Endothelial cell of umbilical vein (primary cell): ENCODE results near the gene QRFP. TPM values are rescaled to one million over a fixed set of nuclear protein-coding genes. Genes with fewer than 3 reads are reported as not detected.

Experiments used
- BruUV-seq: library from RNA; stranded (reverse); fragments of 400-500 nt; replicated peaks from 2 replicates; lab custom pipeline; 2021; lab: Mats Ljungman, UMichigan
- CTCF ChIA-PET: fragments of 300-600, 350-600 bp; sonication (Branson Sonifier 250); formaldehyde crosslinking; loops from one replicate; lab custom pipeline; 2021; ENCODE audit warnings: antibody characterized with exemption, inconsistent platforms; lab: Charles Lee
- POLR2A ChIA-PET: fragments of 300-600, 350-600 bp; sonication (Branson Sonifier 250); formaldehyde crosslinking; loops from one replicate; lab custom pipeline; 2021; ENCODE audit warnings: antibody characterized with exemption, inconsistent platforms; lab: Charles Lee
- DNase-seq: peaks from one replicate; pipeline ENCODE4 v3.0.0-alpha.2; 2011; ENCODE audit warnings: low read depth, low spot score
- FAIRE-seq: peaks from 2 replicates; lab custom pipeline; 2011; peaks lifted over from hg19 to GRCh38; lab: Jason Lieb, UNC
- H2AFZ ChIP-seq: 2 replicates; pipeline ENCODE4 v1.6.0; 2012; ENCODE audit warnings: low read depth, low read length, control low read depth, inconsistent platforms
- H3K27ac ChIP-seq: 2 replicates; pipeline ENCODE4 v1.5.1; 2011; ENCODE audit warnings: low read depth, mild to moderate bottlenecking, control low read depth, low read length, moderate library complexity; ENCODE audit not compliant: insufficient read depth
- H3K27me3 ChIP-seq, 2 experiments: 2 replicates each; pipeline versions ENCODE4 v1.6.0 to v1.6.1; 2011; ENCODE audit warnings: low read length in 2 of 2, mixed read lengths in 1 of 2; ENCODE audit not compliant: control insufficient read depth in 2 of 2, insufficient read depth in 2 of 2
- H3K36me3 ChIP-seq, 2 experiments: 2 replicates in 1 of 2; 3 replicates in 1 of 2; pipeline ENCODE4 v1.5.1; 2011; ENCODE audit warnings: low read length in 2 of 2, mild to moderate bottlenecking in 1 of 2, moderate library complexity in 1 of 2; ENCODE audit not compliant: control insufficient read depth in 2 of 2, insufficient read depth in 2 of 2; ENCODE audit errors: extremely low read depth in 1 of 2
- H3K4me1 ChIP-seq: 3 replicates; pipeline ENCODE4 v1.5.1; 2011; ENCODE audit warnings: mild to moderate bottlenecking, low read length; ENCODE audit not compliant: control insufficient read depth, insufficient read depth; ENCODE audit errors: extremely low read depth
- H3K4me2 ChIP-seq: 2 replicates; pipeline ENCODE4 v1.6.1; 2011; ENCODE audit warnings: low read length, control low read depth, mixed read lengths; ENCODE audit not compliant: insufficient read depth
- H3K4me3 ChIP-seq, 3 experiments: fragments of 200-600 bp in 1 of 3; sonication (generic), shearing (Covaris generic) in 1 of 3; replicated peaks in 1 of 3; 2 replicates each; pipeline ENCODE4 v1.5.1; 2011 to 2016; ENCODE audit warnings: control low read depth in 3 of 3, low read length in 3 of 3, mild to moderate bottlenecking in 2 of 3, inconsistent platforms in 1 of 3, low read depth in 1 of 3, moderate library complexity in 1 of 3; ENCODE audit not compliant: insufficient read depth in 1 of 3
- H3K79me2 ChIP-seq: 2 replicates; pipeline ENCODE4 v1.6.0; 2012; ENCODE audit warnings: low read length, inconsistent platforms; ENCODE audit not compliant: control insufficient read depth, insufficient read depth
- H3K9ac ChIP-seq: replicated peaks from 2 replicates; pipeline ENCODE3; 2011; ENCODE audit warnings: low read length, control low read depth; ENCODE audit not compliant: insufficient read depth; ENCODE audit errors: extremely low read depth
- H3K9me1 ChIP-seq: replicated peaks from 3 replicates; pipeline ENCODE4 v1.6.0; 2011; ENCODE audit warnings: mild to moderate bottlenecking, low read length; ENCODE audit not compliant: control insufficient read depth, insufficient read depth; ENCODE audit errors: extremely low read depth
- H3K9me3 ChIP-seq: replicated peaks from 2 replicates; pipeline ENCODE4 v1.5.1; 2012; ENCODE audit warnings: low read length, inconsistent platforms; ENCODE audit not compliant: control insufficient read depth, insufficient read depth
- H4K20me1 ChIP-seq: replicated peaks from 2 replicates; pipeline ENCODE3; 2011; ENCODE audit warnings: mild to moderate bottlenecking, low read length; ENCODE audit not compliant: control insufficient read depth, insufficient read depth; ENCODE audit errors: extremely low read depth
- EZH2 ChIP-seq: IDR thresholded peaks from 2 replicates; pipeline ENCODE4 v1.6.1; 2012; ENCODE audit warnings: borderline replicate concordance, low read depth, mild to moderate bottlenecking, moderate library complexity, low read length, inconsistent platforms; ENCODE audit not compliant: severe bottlenecking
- FOS ChIP-seq: IDR thresholded peaks from 2 replicates; pipeline ENCODE4 v1.6.1; 2011; ENCODE audit warnings: mild to moderate bottlenecking, low read length, moderate library complexity, borderline replicate concordance; ENCODE audit not compliant: insufficient read depth
- GATA2 ChIP-seq: IDR thresholded peaks from 2 replicates; pipeline ENCODE4 v1.7.0; 2011; ENCODE audit warnings: low read depth, mild to moderate bottlenecking, moderate library complexity, mixed read lengths, low read length; ENCODE audit not compliant: insufficient read length, insufficient read depth
- JUN ChIP-seq: IDR thresholded peaks from 2 replicates; pipeline ENCODE4 v1.6.1; 2011; ENCODE audit warnings: borderline replicate concordance, low read depth; ENCODE audit not compliant: insufficient read length, insufficient read depth
- MYC ChIP-seq: IDR thresholded peaks from one replicate; pipeline ENCODE4 v1.6.1; 2011; ENCODE audit warnings: mild to moderate bottlenecking, low read depth, low read length
- POLR2A ChIP-seq: IDR thresholded peaks from 2 replicates; pipeline ENCODE4 v1.6.1; 2012; ENCODE audit warnings: low read depth, mild to moderate bottlenecking, control low read depth, low read length
- POLR2AphosphoS5 ChIP-seq: IDR thresholded peaks from 2 replicates; pipeline ENCODE4 v1.6.1; 2012; ENCODE audit warnings: low read depth, mild to moderate bottlenecking, control low read depth, low read length, moderate library complexity; ENCODE audit not compliant: insufficient read depth
- dilution Hi-C: fragments of 300-500 bp; cut with MboI; formaldehyde crosslinking; loops from one replicate; pipeline ENCODE4 v1.15.0; 2019; ENCODE audit warnings: low sequenced_read_pairs; ENCODE audit not compliant: extremely low pct_ligation_motif_present
- intact Hi-C: fragments of 100-400 bp; cut with micrococcal nuclease; formaldehyde crosslinking; loops from one replicate; pipeline ENCODE4 v1.10.0; 2022
- polyA plus RNA-seq, 4 experiments: library from polyadenylated mRNA; depleted of rRNA in 3 of 4; stranded (reverse) in 3 of 4; unstranded in 1 of 4; fragments of >200 nt; gene quantifications; 2 replicates each; pipeline versions ENCODE4 v1.2.1 to v1.2.3, GENCODE V29; 2011 to 2012; ENCODE audit warnings: missing spikeins in 1 of 4
- total RNA-seq: library from RNA; stranded (reverse); gene quantifications from 2 replicates; pipeline ENCODE4 v1.2.3, GENCODE V29; 2021
- TF ChIP-seq, protein P1 (sequence below): IDR thresholded peaks from 2 replicates; pipeline ENCODE4 v1.6.1; 2011; ENCODE audit not compliant: insufficient read depth, insufficient read length
- TF ChIP-seq, protein P2 (sequence below), 2 donors: IDR thresholded peaks; 1 replicate in 1 of 2; 2 replicates in 1 of 2; pipeline ENCODE4 v1.5.1; 2011; ENCODE audit warnings: low read length in 2 of 2, mild to moderate bottlenecking in 2 of 2, moderate library complexity in 2 of 2, control low read depth in 1 of 2, inconsistent platforms in 1 of 2, low read depth in 1 of 2; ENCODE audit not compliant: insufficient read depth in 1 of 2; ENCODE audit errors: extremely low read depth in 1 of 2

QRFP gene
- total and polyA plus RNA-seq, 2 donors (not counting 3 experiments of a cell fraction or from before 2014, with no cell fraction given): not detected

DNA sequence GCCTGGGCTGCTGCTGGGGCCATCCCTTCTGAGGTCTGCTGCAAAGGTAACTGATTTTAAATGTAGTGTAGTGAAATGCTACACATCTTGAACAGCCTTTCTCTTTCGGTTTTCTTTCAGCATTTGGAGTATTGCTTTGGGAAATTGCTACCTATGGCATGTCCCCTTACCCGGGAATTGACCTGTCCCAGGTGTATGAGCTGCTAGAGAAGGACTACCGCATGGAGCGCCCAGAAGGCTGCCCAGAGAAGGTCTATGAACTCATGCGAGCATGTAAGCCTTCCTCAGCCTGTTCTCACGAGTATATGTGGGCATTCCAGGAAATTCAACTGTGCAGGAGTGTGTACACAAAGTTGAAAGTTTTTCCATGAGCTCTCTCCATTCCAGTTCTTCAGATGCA lies 18.3 kb downstream of the QRFP start:
- POLR2A ChIA-PET: no interaction called here

More for the DNA sequence above, 18.3 kb downstream of the QRFP start:
- Histone ChIP-seq H3K27ac (no peak overlapping the region), H3K9me1 (no peaks in the 10 kb centered on the region), H3K4me2 (no peak overlapping the region), H3K4me3 (no peak overlapping the region), H3K9ac (no peak overlapping the region), H3K27me3 (no peaks in the 10 kb centered on the region), H4K20me1 (no peaks in the 10 kb centered on the region), H3K79me2 (peaks cover 4% of the 10 kb centered on the region), H2AFZ (no peak overlapping the region), H3K36me3 (peaks cover 50 to 51% of the 10 kb centered on the region in 2 experiments), H3K9me3 (no peaks in the 10 kb centered on the region), H3K4me1 (no peaks in the 10 kb centered on the region)
- intact Hi-C loops: no loop called here
- TF ChIP-seq GATA2 (no peak), FOS (no peak), POLR2AphosphoS5 (no peak), MYC (no peak), EZH2 (no peak), POLR2A (no peak), JUN (no peak)
- TF ChIP-seq, protein P1, sequence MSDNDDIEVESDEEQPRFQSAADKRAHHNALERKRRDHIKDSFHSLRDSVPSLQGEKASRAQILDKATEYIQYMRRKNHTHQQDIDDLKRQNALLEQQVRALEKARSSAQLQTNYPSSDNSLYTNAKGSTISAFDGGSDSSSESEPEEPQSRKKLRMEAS: no peak
- TF ChIP-seq, protein P2, sequence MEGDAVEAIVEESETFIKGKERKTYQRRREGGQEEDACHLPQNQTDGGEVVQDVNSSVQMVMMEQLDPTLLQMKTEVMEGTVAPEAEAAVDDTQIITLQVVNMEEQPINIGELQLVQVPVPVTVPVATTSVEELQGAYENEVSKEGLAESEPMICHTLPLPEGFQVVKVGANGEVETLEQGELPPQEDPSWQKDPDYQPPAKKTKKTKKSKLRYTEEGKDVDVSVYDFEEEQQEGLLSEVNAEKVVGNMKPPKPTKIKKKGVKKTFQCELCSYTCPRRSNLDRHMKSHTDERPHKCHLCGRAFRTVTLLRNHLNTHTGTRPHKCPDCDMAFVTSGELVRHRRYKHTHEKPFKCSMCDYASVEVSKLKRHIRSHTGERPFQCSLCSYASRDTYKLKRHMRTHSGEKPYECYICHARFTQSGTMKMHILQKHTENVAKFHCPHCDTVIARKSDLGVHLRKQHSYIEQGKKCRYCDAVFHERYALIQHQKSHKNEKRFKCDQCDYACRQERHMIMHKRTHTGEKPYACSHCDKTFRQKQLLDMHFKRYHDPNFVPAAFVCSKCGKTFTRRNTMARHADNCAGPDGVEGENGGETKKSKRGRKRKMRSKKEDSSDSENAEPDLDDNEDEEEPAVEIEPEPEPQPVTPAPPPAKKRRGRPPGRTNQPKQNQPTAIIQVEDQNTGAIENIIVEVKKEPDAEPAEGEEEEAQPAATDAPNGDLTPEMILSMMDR (IDR thresholded peaks at IDR 0.05; ENCODE audit: extremely low read depth in 1 of 2, insufficient read depth in 1 of 2, low read depth in 1 of 2, low read length in 2 of 2): no peak
- DNase-seq (no peak), FAIRE-seq (no peak)
- BruUV-seq: no TSS peak
- dilution Hi-C loops: no loop called here
- CTCF ChIA-PET: interaction anchor here (0.6 to 1.6 kb wide), 4 partner anchors 8 to 168 kb away, joined by 3 to 6 read pairs (median 4); no protein-coding TSS in a partner anchor
